ENCODE measurements around the gene FYN. TPM values are rescaled to one million over a fixed set of nuclear protein-coding genes. Genes with fewer than 3 reads are reported as not detected.
"Not testable (repeated sequence)": the region's sequence is repeated elsewhere in the genome, so short reads cannot be mapped to it uniquely, and the experiment has no call there.

FYN gene
- total RNA-seq, 2 donors from 2014 or later: 55.5 to 72.5 TPM

- H3K4me3 ChIP-seq: no peak overlapping the region
- H3K27ac ChIP-seq: no peak overlapping the region
- no peak for TF ChIP-seq CTCF (IDR thresholded peaks at IDR 0.05)
- ATAC-seq (ENCODE audit: insufficient number of reproducible peaks, low FRiP score, low read depth) (no peak), DNase-seq (ENCODE audit: low spot score) (no peak)
- no peaks in the 10 kb centered on the region for H3K36me3 ChIP-seq
- H3K9me3 ChIP-seq: no peaks in the 10 kb centered on the region
- no peaks in the 10 kb centered on the region for H3K4me1 ChIP-seq (ENCODE audit: control insufficient read depth in 1 of 2, low read depth in 2 of 2)
- H3K27me3 ChIP-seq (replicated peaks; ENCODE audit: insufficient read depth): no peaks in the 10 kb centered on the region
Observed at GRCh38 chr6:111909238-111909637, 36.0 kb upstream of the FYN start.

DNA sequence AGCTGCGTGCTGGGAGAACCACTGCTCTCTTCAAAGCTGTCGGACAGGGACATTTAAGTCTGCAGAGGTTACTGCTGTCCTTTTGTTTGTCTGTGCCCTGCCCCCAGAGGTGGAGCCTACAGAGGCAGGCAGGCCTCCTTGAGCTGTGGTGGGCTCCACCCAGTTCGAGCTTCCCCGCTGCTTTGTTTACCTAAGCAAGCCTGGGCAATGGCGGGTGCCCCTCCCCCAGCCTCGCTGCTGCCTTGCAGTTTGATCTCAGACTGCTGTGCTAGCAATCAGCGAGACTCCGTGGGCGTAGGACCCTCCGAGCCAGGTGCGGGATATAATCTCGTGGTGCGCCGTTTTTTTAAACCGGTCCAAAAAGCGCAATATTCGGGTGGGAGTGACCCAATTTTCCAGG, 35.1 kb upstream of the FYN start:
- H3K4me3 ChIP-seq; H3K36me3 ChIP-seq; H3K27me3 ChIP-seq (replicated peaks; ENCODE audit: insufficient read depth); DNase-seq (ENCODE audit: low spot score); H3K9me3 ChIP-seq; ATAC-seq (ENCODE audit: insufficient number of reproducible peaks, low FRiP score, low read depth); H3K27ac ChIP-seq; H3K4me1 ChIP-seq (ENCODE audit: control insufficient read depth in 1 of 2, low read depth in 2 of 2): not testable (repeated sequence)

GRCh38 chr6:111900735-111901134, 27.5 kb upstream of the FYN start:
- TF ChIP-seq CTCF (IDR thresholded peaks at IDR 0.05): no peak
- Histone ChIP-seq H3K27ac (no peak overlapping the region), H3K36me3 (no peaks in the 10 kb centered on the region), H3K9me3 (no peaks in the 10 kb centered on the region), H3K4me1 (ENCODE audit: control insufficient read depth in 1 of 2, low read depth in 2 of 2) (no peaks in the 10 kb centered on the region), H3K27me3 (replicated peaks; ENCODE audit: insufficient read depth) (no peaks in the 10 kb centered on the region), H3K4me3 (no peak overlapping the region)
- ATAC-seq (ENCODE audit: insufficient number of reproducible peaks, low FRiP score, low read depth) (no peak), DNase-seq (ENCODE audit: low spot score) (no peak)

DNA sequence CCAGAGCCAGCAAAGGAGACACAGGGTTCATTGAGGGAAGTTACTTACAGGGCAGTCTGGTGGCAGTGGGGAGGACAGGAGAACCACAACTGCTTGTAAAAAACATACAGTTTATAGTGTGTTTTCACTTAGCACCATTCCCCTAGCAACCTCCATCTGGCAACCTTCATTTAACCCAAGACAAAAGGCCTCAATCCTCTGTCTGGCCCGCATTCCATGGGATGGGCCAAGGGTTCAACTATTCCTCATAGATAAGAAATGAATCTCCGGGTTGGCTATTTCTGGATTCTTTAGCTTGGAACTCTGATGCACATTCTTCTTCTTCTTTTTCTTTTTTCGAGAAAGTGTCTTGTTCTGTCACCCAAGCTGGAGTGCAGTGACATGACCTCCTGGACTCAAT, 26.3 kb upstream of the FYN start:
- no peak overlapping the region for H3K27ac ChIP-seq
- no peak overlapping the region for H3K4me3 ChIP-seq
- H3K36me3 ChIP-seq: no peaks in the 10 kb centered on the region
- H3K4me1 ChIP-seq (ENCODE audit: control insufficient read depth in 1 of 2, low read depth in 2 of 2): no peaks in the 10 kb centered on the region
- H3K9me3 ChIP-seq: no peaks in the 10 kb centered on the region
- no peaks in the 10 kb centered on the region for H3K27me3 ChIP-seq (replicated peaks; ENCODE audit: insufficient read depth)
- DNase-seq (ENCODE audit: low spot score): no peak
- TF ChIP-seq CTCF (IDR thresholded peaks at IDR 0.05): no peak
- no peak for ATAC-seq (ENCODE audit: insufficient number of reproducible peaks, low FRiP score, low read depth)

DNA sequence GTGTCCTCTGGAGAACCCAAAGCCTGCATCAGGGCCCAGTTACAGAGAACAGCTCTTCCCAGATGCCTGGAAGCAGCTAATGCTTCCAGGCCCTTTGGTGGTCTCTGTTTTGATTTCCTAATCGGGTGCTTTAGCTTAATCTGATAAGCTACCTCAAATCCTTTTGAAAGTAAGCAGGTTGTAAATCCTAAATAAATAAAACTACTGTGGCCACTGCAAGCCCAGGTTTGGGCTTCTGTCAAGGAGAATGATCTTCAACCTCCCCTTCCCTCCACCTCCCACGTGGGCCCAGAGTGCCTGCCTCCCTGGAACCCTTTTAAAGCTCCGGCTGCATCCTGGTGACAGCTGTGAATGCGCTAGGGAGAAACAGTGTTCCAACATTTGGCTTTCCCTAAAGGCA, 25.2 kb upstream of the FYN start:
- no peak for TF ChIP-seq CTCF (IDR thresholded peaks at IDR 0.05)
- Histone ChIP-seq H3K4me3 (no peak overlapping the region), H3K27ac (no peak overlapping the region), H3K9me3 (no peaks in the 10 kb centered on the region), H3K27me3 (replicated peaks; ENCODE audit: insufficient read depth) (no peaks in the 10 kb centered on the region), H3K36me3 (no peaks in the 10 kb centered on the region), H3K4me1 (ENCODE audit: control insufficient read depth in 1 of 2, low read depth in 2 of 2) (no peaks in the 10 kb centered on the region)
- no peak for ATAC-seq (ENCODE audit: insufficient number of reproducible peaks, low FRiP score, low read depth)
- DNase-seq (ENCODE audit: low spot score): no peak

GRCh38 chr6:111894951-111895350, 21.7 kb upstream of the FYN start:
- no peaks in the 10 kb centered on the region for H3K4me1 ChIP-seq (ENCODE audit: control insufficient read depth in 1 of 2, low read depth in 2 of 2)
- no peak for TF ChIP-seq CTCF (IDR thresholded peaks at IDR 0.05)
- H3K4me3 ChIP-seq: no peak overlapping the region
- no peak overlapping the region for H3K27ac ChIP-seq
- no peaks in the 10 kb centered on the region for H3K27me3 ChIP-seq (replicated peaks; ENCODE audit: insufficient read depth)
- H3K9me3 ChIP-seq: no peaks in the 10 kb centered on the region
- no peak for DNase-seq (ENCODE audit: low spot score)
- ATAC-seq (ENCODE audit: insufficient number of reproducible peaks, low FRiP score, low read depth): no peak
- H3K36me3 ChIP-seq: no peaks in the 10 kb centered on the region

Data from thoracic aorta (tissue), 2 donors.